Endodermal cell (in vitro differentiated cells): ENCODE results near the gene PYDC2. TPM values are rescaled to one million over a fixed set of nuclear protein-coding genes. Genes with fewer than 3 reads are reported as not detected.

Source experiments
- DNase-seq: peaks from one replicate; pipeline ENCODE4 v3.0.0-alpha.2; 2017
- H3K27ac ChIP-seq: 2 replicates; pipeline ENCODE4 v1.5.1; 2013; ENCODE audit warnings: mild to moderate bottlenecking, low read depth, low read length, moderate library complexity
- H3K27me3 ChIP-seq: 2 replicates; pipeline ENCODE4 v1.6.1; 2013; ENCODE audit warnings: mild to moderate bottlenecking, low read length, moderate library complexity; ENCODE audit not compliant: insufficient read depth, control insufficient read depth, poor library complexity, severe bottlenecking
- H3K36me3 ChIP-seq: 2 replicates; pipeline ENCODE4 v1.7.0; 2013; ENCODE audit warnings: mild to moderate bottlenecking, low read length, moderate library complexity; ENCODE audit not compliant: control insufficient read depth, insufficient read depth
- H3K4me1 ChIP-seq: one replicate; pipeline ENCODE4 v1.7.0; 2013; ENCODE audit warnings: low read length; ENCODE audit not compliant: control insufficient read depth, insufficient read depth
- H3K4me3 ChIP-seq: 2 replicates; pipeline ENCODE4 v1.5.1; 2013; ENCODE audit warnings: mild to moderate bottlenecking, low read length, moderate library complexity
- H3K9ac ChIP-seq: 2 replicates; pipeline ENCODE4 v1.6.1; 2013; ENCODE audit warnings: mild to moderate bottlenecking, low read length, moderate library complexity; ENCODE audit not compliant: poor library complexity, severe bottlenecking; ENCODE audit errors: extremely low read depth
- H3K9me3 ChIP-seq: 2 replicates; pipeline ENCODE4 v1.6.1; 2013; ENCODE audit warnings: mild to moderate bottlenecking, low read length, moderate library complexity; ENCODE audit not compliant: control insufficient read depth
- H3K27ac Mint-ChIP-seq: 2 replicates; pipeline ENCODE4 v1.8.0; 2020; ENCODE audit warnings: mixed read lengths
- H3K27me3 Mint-ChIP-seq: 2 replicates; pipeline ENCODE4 v1.8.0; 2021; ENCODE audit warnings: mild to moderate bottlenecking, mixed read lengths; ENCODE audit not compliant: insufficient read depth
- H3K36me3 Mint-ChIP-seq: 2 replicates; pipeline ENCODE4 v1.8.0; 2020; ENCODE audit warnings: low read depth, mixed read lengths
- H3K4me1 Mint-ChIP-seq: 2 replicates; pipeline ENCODE4 v1.8.0; 2020; ENCODE audit warnings: mixed read lengths
- H3K4me3 Mint-ChIP-seq: 2 replicates; pipeline ENCODE4 v1.8.0; 2020; ENCODE audit warnings: mild to moderate bottlenecking, moderate library complexity, mixed read lengths
- H3K9me3 Mint-ChIP-seq: 2 replicates; pipeline ENCODE4 v1.8.0; 2020; ENCODE audit warnings: mild to moderate bottlenecking, mixed read lengths
- CTCF ChIP-seq: fragments of 200-600 bp; sonication (generic); conservative IDR thresholded peaks from 2 replicates; pipeline ENCODE4 v1.5.0; 2021; ENCODE audit warnings: antibody characterized with exemption, mild to moderate bottlenecking
- WGBS, 2 experiments: methylation state at CpG; one replicate each; pipeline versions ENCODE4 v1.1.5 to v1.1.7; 2013; ENCODE audit warnings: missing lambda C conversion rate in 2 of 2, mixed read lengths in 1 of 2; ENCODE audit not compliant: insufficient coverage in 1 of 2, insufficient read length in 1 of 2; 5-methylcytosine and 5-hydroxymethylcytosine counted together
- total RNA-seq, 2 donors: library from RNA; stranded (reverse); fragmentation: NEBNext Ultra II Directional in 1 of 2; extraction: Animal tissue kit (Norgen Biotek cat#: 25700) in 1 of 2; gene quantifications; 2 replicates in 1 of 2; 3 replicates in 1 of 2; pipeline ENCODE4 v1.2.1, GENCODE V29; 2021

The PYDC2 gene
- total RNA-seq, 2 donors from 2014 or later = not detected

GRCh38 chr3:191420771-191421170 lies 40.2 kb upstream of the PYDC2 start:
- 91 to 93% methylated on average over 2 of the region's 2 CpGs for WGBS, 2 experiments
- Mint-ChIP-seq H3K4me3 (no peak overlapping the region), H3K27me3 (no peaks in the 10 kb centered on the region), H3K36me3 (no peaks in the 10 kb centered on the region), H3K27ac (no peak overlapping the region), H3K9me3 (no peaks in the 10 kb centered on the region), H3K4me1 (peaks cover 2% of the 10 kb centered on the region)
- H3K27me3 ChIP-seq = no peaks in the 10 kb centered on the region
- no peak for TF ChIP-seq CTCF
- H3K9me3 ChIP-seq = peaks cover 9% of the 10 kb centered on the region
- H3K36me3 ChIP-seq = no peaks in the 10 kb centered on the region
- H3K4me3 ChIP-seq = no peak overlapping the region
- no peak for DNase-seq
- H3K9ac ChIP-seq = no peak overlapping the region
- H3K27ac ChIP-seq = no peak overlapping the region
- H3K4me1 ChIP-seq = no peaks in the 10 kb centered on the region

DNA sequence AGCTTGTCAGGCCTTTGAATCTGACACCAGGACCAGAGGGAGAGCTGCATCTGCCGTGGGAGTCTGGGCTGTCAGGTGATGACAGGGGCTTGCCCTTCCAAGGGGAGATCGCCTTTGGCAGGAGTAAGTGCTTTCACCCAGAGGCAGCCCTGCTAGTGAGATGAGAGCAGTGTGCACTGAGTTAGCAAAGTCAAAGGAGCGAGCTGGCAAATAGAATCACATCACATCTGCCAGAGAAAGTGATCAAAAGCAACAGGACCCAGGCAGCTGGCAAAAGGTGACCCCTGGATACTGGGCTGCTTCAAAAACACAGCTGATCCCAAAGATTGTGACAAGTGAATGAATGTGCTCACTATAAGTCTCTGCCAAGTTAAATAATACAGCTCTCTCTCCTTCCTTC lies 36.1 kb upstream of the PYDC2 start:
- Histone ChIP-seq H3K4me3 (no peak overlapping the region), H3K4me1 (peaks cover 4% of the 10 kb centered on the region), H3K27me3 (no peaks in the 10 kb centered on the region), H3K36me3 (no peaks in the 10 kb centered on the region), H3K27ac (no peak overlapping the region), H3K9ac (no peak overlapping the region), H3K9me3 (no peaks in the 10 kb centered on the region)
- no peak overlapping the region for H3K27ac Mint-ChIP-seq
- DNase-seq = no peak
- H3K4me3 Mint-ChIP-seq = no peak overlapping the region
- H3K27me3 Mint-ChIP-seq = no peaks in the 10 kb centered on the region
- TF ChIP-seq CTCF = no peak
- no peaks in the 10 kb centered on the region for H3K36me3 Mint-ChIP-seq
- H3K4me1 Mint-ChIP-seq = peaks cover 4% of the 10 kb centered on the region
- no peaks in the 10 kb centered on the region for H3K9me3 Mint-ChIP-seq
- 79 to 87% methylated on average over 2 to 3 of the region's 3 CpGs for WGBS, 2 experiments

- Mint-ChIP-seq H3K4me3 (no peak overlapping the region), H3K27ac (no peak overlapping the region), H3K27me3 (no peaks in the 10 kb centered on the region), H3K9me3 (no peaks in the 10 kb centered on the region), H3K4me1 (peaks cover 4% of the 10 kb centered on the region), H3K36me3 (no peaks in the 10 kb centered on the region)
- H3K9me3 ChIP-seq = no peaks in the 10 kb centered on the region
- TF ChIP-seq CTCF = no peak
- H3K9ac ChIP-seq = no peak overlapping the region
- H3K27ac ChIP-seq = no peak overlapping the region
- H3K4me1 ChIP-seq = peaks cover 4% of the 10 kb centered on the region
- WGBS, 2 experiments = 93 to 95% methylated on average over 11 of the region's 11 CpGs
- no peaks in the 10 kb centered on the region for H3K27me3 ChIP-seq
- no peak overlapping the region for H3K4me3 ChIP-seq
- no peaks in the 10 kb centered on the region for H3K36me3 ChIP-seq
- DNase-seq = no peak
Measured at GRCh38 chr3:191425322-191425734, 35.6 kb upstream of the PYDC2 start.
